Measurements from ENCODE around the gene BMAL2. TPM values are rescaled to one million over a fixed set of nuclear protein-coding genes. Genes with fewer than 3 reads are reported as not detected.

The BMAL2 gene
- total RNA-seq, 1 donor = 44.5 TPM

DNA sequence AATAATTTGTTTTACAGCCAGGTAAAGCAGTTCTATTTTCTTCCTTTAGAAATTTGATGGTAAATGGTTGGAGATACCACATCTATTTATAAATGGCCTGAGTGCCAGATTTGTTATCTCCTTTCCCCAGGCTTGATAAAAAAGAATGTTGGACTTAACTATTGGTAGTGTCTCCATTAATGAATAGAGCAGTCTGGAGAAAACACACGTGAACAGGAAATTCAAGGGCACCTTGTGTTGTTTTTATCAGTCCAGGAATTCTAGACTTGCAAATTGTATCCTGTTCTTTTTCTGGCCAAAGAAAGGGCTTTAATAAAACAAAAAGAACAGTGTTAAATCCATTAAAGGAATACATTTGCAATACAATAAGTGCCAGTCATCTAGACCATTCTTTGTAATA lies 40.8 kb upstream of the BMAL2 start:
- peak; percentile 31 for DNase-seq (ENCODE audit: low read depth)
- TF ChIP-seq, protein P1, sequence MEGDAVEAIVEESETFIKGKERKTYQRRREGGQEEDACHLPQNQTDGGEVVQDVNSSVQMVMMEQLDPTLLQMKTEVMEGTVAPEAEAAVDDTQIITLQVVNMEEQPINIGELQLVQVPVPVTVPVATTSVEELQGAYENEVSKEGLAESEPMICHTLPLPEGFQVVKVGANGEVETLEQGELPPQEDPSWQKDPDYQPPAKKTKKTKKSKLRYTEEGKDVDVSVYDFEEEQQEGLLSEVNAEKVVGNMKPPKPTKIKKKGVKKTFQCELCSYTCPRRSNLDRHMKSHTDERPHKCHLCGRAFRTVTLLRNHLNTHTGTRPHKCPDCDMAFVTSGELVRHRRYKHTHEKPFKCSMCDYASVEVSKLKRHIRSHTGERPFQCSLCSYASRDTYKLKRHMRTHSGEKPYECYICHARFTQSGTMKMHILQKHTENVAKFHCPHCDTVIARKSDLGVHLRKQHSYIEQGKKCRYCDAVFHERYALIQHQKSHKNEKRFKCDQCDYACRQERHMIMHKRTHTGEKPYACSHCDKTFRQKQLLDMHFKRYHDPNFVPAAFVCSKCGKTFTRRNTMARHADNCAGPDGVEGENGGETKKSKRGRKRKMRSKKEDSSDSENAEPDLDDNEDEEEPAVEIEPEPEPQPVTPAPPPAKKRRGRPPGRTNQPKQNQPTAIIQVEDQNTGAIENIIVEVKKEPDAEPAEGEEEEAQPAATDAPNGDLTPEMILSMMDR (IDR thresholded peaks at IDR 0.05; ENCODE audit: insufficient read depth, low read length) = no peak
- no peak overlapping the region for H3K4me3 ChIP-seq (ENCODE audit: low read depth, low read length)

DNA sequence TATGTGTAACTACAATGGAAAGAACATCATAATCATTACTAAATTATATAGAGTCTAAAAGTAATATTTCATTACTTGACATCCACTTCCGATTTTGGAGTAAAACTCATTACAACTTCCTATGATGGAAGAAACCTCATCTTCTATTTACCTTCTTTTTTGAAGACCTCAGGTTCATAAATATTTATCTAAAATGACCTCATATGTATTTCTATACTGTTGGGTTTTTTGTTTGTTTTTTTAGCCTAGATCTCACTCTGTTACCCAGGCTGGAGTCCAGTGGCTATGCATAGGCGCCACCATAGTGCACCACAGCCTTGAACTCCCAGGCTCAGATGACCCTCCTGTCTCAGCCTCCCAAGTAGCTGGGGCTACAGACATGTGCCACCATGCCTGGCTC lies 39.9 kb upstream of the BMAL2 start:
- H3K4me3 ChIP-seq (ENCODE audit: low read depth, low read length) = no peak overlapping the region
- TF ChIP-seq, protein P1 (IDR thresholded peaks at IDR 0.05; ENCODE audit: insufficient read depth, low read length) = no peak
- DNase-seq (ENCODE audit: low read depth) = no peak

DNA sequence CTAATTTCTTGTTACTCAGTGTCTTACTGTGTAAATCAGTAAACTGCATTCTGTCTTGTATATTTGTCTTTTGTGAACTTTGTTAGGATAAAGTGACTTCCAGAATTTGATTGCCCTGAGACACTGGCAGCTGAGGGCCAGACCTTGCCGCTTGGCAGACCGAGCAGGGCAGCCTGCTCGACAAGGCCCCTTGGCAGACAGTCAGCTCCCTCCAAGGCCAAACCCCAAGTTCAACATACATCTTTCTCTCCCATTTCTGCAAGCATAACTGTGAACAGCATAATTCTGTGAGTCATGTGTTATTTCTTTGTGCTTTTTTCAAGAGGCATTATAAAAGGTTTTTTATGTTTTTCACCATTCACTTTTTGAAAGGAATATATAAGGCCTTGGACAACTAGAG lies 39.2 kb upstream of the BMAL2 start:
- H3K4me3 ChIP-seq (ENCODE audit: low read depth, low read length) = no peak overlapping the region
- peak; percentile 55 for DNase-seq (ENCODE audit: low read depth)
- TF ChIP-seq, protein P1 (IDR thresholded peaks at IDR 0.05; ENCODE audit: insufficient read depth, low read length) = no peak

DNA sequence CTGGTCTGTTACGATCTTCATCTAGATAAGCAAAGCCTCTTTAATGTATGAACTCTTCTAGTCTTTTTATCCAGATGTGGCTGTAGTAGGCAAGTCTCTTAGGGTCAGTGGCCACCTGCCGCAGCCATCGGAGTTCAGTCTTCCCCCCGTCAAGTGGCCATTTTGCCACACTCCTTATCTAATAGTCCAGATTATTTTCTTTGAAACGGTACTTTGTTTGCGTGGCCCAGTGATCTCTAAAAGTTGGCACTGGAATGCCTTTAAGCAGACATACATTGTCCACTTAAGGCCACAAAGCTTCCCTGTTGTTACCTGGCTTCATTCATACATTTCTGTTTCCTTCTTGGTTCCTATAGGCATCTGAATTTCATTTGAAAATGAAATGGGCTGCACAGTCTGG lies 36.0 kb upstream of the BMAL2 start:
- TF ChIP-seq, protein P1 (IDR thresholded peaks at IDR 0.05; ENCODE audit: insufficient read depth, low read length) = no peak
- H3K4me3 ChIP-seq (ENCODE audit: low read depth, low read length) = no peak overlapping the region
- DNase-seq (ENCODE audit: low read depth) = no peak

DNA sequence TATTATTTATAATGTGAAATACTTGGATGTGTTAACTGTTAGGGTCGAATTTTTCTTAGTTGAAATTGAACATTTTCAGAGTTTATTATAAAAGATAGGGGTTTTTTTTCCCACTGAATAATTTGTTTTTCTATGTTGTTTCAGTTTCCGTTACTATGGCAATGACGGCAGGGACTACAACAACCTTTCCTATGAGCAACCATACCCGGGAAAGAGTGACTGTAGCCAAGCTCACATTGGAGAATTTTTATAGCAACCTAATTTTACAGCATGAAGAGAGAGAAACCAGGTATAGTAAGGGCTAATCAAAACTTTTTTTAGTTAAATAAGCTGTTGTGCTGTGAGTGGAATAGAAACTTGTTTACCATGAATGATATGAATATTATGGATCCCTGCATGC lies 35.1 kb upstream of the BMAL2 start:
- no peak overlapping the region for H3K4me3 ChIP-seq (ENCODE audit: low read depth, low read length)
- TF ChIP-seq, protein P1 (IDR thresholded peaks at IDR 0.05; ENCODE audit: insufficient read depth, low read length) = no peak
- DNase-seq (ENCODE audit: low read depth) = no peak

- TF ChIP-seq, protein P1 (IDR thresholded peaks at IDR 0.05; ENCODE audit: insufficient read depth, low read length) = no peak
Measured at GRCh38 chr12:27299102-27299501, 33.5 kb upstream of the BMAL2 start.

DNA sequence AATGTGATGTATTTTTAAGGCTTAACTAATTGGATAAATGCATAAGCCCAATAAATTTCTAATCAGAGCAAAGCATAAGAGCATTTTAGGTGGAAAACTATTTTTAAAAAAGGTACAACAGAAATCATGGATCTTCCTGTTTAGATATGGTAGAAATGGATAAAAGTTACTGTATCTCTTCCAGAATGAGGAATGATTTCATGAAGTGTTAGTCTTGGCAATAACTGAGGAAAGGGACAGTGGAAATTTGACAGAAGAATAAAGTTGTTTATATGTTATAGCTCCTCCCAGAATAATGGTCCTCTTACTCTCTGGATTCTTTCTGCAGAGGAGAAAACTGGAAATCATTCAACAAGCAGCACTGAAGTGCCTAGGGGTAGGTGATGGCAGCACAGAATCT lies 32.4 kb upstream of the BMAL2 start:
- TF ChIP-seq, protein P1 (IDR thresholded peaks at IDR 0.05; ENCODE audit: insufficient read depth, low read length) = no peak
- no peak overlapping the region for H3K4me3 ChIP-seq (ENCODE audit: low read depth, low read length)
- DNase-seq (ENCODE audit: low read depth) = no peak

More at GRCh38 chr12:27299102-27299501, 33.5 kb upstream of the BMAL2 start:
- DNase-seq (ENCODE audit: low read depth) = no peak
- no peak overlapping the region for H3K4me3 ChIP-seq (ENCODE audit: low read depth, low read length)
